Liver (tissue), 9 donors: ENCODE measurements around the gene KIF5A. TPM values are rescaled to one million over a fixed set of nuclear protein-coding genes. Genes with fewer than 3 reads are reported as not detected.

Experiments used
- DNase-seq: peaks from one replicate; pipeline ENCODE4 v3.0.0-alpha.2; 2017; ENCODE audit warnings: low spot score
- H3K27ac ChIP-seq, 2 donors: one replicate each; pipeline ENCODE4 v1.7.0; 2013; ENCODE audit warnings: inconsistent platforms in 2 of 2, low read length in 2 of 2, control low read depth in 1 of 2, low read depth in 1 of 2, mild to moderate bottlenecking in 1 of 2
- H3K27me3 ChIP-seq, 4 donors: one replicate each; pipeline versions ENCODE4 v1.6.1 to v1.7.0; 2013; ENCODE audit warnings: low read length in 3 of 4, inconsistent platforms in 1 of 4, mild to moderate bottlenecking in 1 of 4, moderate library complexity in 1 of 4; ENCODE audit not compliant: control insufficient read depth in 4 of 4, insufficient read depth in 4 of 4
- H3K36me3 ChIP-seq, 4 donors: one replicate each; pipeline versions ENCODE4 v1.6.1 to v1.7.0; 2013; ENCODE audit warnings: low read length in 3 of 4, mild to moderate bottlenecking in 3 of 4, low read depth in 1 of 4, moderate library complexity in 1 of 4; ENCODE audit not compliant: control insufficient read depth in 4 of 4, insufficient read depth in 3 of 4
- H3K4me1 ChIP-seq, 4 donors: one replicate each; pipeline versions ENCODE4 v1.6.1 to v1.7.0; 2013; ENCODE audit warnings: low read length in 3 of 4, mild to moderate bottlenecking in 3 of 4, moderate library complexity in 1 of 4; ENCODE audit not compliant: control insufficient read depth in 4 of 4, insufficient read depth in 4 of 4
- H3K4me3 ChIP-seq, 3 donors: one replicate each; pipeline versions ENCODE4 v1.6.1 to v1.7.0; 2013; ENCODE audit warnings: low read length in 3 of 3, control low read depth in 1 of 3, low read depth in 1 of 3, mild to moderate bottlenecking in 1 of 3
- H3K9ac ChIP-seq, 2 donors: one replicate each; pipeline ENCODE4 v1.7.0; 2013; ENCODE audit warnings: low read length in 2 of 2, mild to moderate bottlenecking in 2 of 2, moderate library complexity in 2 of 2, control low read depth in 1 of 2, low read depth in 1 of 2
- H3K9me3 ChIP-seq, 4 donors: one replicate each; pipeline versions ENCODE4 v1.6.1 to v1.7.0; 2013; ENCODE audit warnings: low read length in 3 of 4; ENCODE audit not compliant: control insufficient read depth in 4 of 4
- ATF3 ChIP-seq: IDR thresholded peaks from 2 replicates; pipeline ENCODE4 v1.6.1; 2016; ENCODE audit warnings: antibody characterized with exemption
- CTCF ChIP-seq: fragments of 150-350 bp; IDR thresholded peaks from 2 replicates; pipeline ENCODE4 v1.5.1; 2017; ENCODE audit warnings: improper control_type of control experiment, low read depth, low read length; ENCODE audit not compliant: missing input control
- FOXA1 ChIP-seq: IDR thresholded peaks from 2 replicates; pipeline ENCODE4 v1.6.1; 2016; ENCODE audit warnings: antibody characterized with exemption
- FOXA2 ChIP-seq: IDR thresholded peaks from 2 replicates; pipeline ENCODE4 v1.6.1; 2016; ENCODE audit warnings: antibody characterized with exemption
- GABPA ChIP-seq, 2 donors: IDR thresholded peaks in 1 of 2; conservative IDR thresholded peaks in 1 of 2; 2 replicates each; pipeline ENCODE4 v1.6.1; 2016; ENCODE audit warnings: antibody characterized with exemption in 2 of 2, mild to moderate bottlenecking in 1 of 2, moderate library complexity in 1 of 2
- HNF4G ChIP-seq: IDR thresholded peaks from 2 replicates; pipeline ENCODE4 v1.6.1; 2016; ENCODE audit warnings: antibody characterized with exemption
- JUND ChIP-seq, 2 donors: IDR thresholded peaks; 2 replicates each; pipeline ENCODE4 v1.6.1; 2016; ENCODE audit warnings: antibody characterized with exemption in 2 of 2
- NR2F2 ChIP-seq: IDR thresholded peaks from 2 replicates; pipeline ENCODE4 v1.6.1; 2016; ENCODE audit warnings: antibody characterized with exemption
- RAD21 ChIP-seq, 2 donors: IDR thresholded peaks; 2 replicates each; pipeline ENCODE4 v1.6.1; 2016; ENCODE audit warnings: antibody characterized with exemption in 2 of 2, mild to moderate bottlenecking in 2 of 2
- RXRA ChIP-seq, 2 donors: IDR thresholded peaks; 2 replicates each; pipeline ENCODE4 v1.6.1; 2017 to 2018; ENCODE audit warnings: antibody characterized with exemption in 2 of 2, mild to moderate bottlenecking in 1 of 2
- YY1 ChIP-seq: IDR thresholded peaks from 2 replicates; pipeline ENCODE4 v1.6.1; 2016; ENCODE audit warnings: antibody characterized with exemption, mild to moderate bottlenecking
- ZBTB33 ChIP-seq: IDR thresholded peaks from 2 replicates; pipeline ENCODE4 v1.6.1; 2016; ENCODE audit warnings: antibody characterized with exemption
- WGBS: extraction: QIAGEN DNeasy Blood & Tissue Kit; methylation state at CpG from one replicate; pipeline ENCODE4 v1.1.7; 2013; 5-methylcytosine and 5-hydroxymethylcytosine counted together
- polyA plus RNA-seq, 2 donors: library from polyadenylated mRNA; stranded (reverse) in 1 of 2; unstranded in 1 of 2; fragments of 200-250 nt in 1 of 2; fragments of >200 nt in 1 of 2; fragmentation: Nextera tagmentation in 1 of 2; extraction: Ambion mirVana in 1 of 2; gene quantifications; one replicate each; pipeline versions ENCODE4 v1.2.1 to v1.2.3, GENCODE V29; 2013 to 2015
- total RNA-seq, 2 donors: library from RNA; depleted of rRNA; stranded (reverse); fragments of >200 nt; gene quantifications; one replicate each; pipeline ENCODE4 v1.2.3, GENCODE V29; 2014
- TF ChIP-seq, protein P1 (sequence below): IDR thresholded peaks from 2 replicates; pipeline ENCODE4 v1.6.1; 2016; ENCODE audit warnings: antibody characterized with exemption, mild to moderate bottlenecking
- donor health status: healthy.
- donor health status: healthy.
- donor health status: healthy.
- donor health status: healthy.
- donor health status: healthy.

KIF5A gene
- total and polyA plus RNA-seq, 4 donors: 0.01 to 0.42 TPM; not detected in 2

- TF ChIP-seq, protein P1, sequence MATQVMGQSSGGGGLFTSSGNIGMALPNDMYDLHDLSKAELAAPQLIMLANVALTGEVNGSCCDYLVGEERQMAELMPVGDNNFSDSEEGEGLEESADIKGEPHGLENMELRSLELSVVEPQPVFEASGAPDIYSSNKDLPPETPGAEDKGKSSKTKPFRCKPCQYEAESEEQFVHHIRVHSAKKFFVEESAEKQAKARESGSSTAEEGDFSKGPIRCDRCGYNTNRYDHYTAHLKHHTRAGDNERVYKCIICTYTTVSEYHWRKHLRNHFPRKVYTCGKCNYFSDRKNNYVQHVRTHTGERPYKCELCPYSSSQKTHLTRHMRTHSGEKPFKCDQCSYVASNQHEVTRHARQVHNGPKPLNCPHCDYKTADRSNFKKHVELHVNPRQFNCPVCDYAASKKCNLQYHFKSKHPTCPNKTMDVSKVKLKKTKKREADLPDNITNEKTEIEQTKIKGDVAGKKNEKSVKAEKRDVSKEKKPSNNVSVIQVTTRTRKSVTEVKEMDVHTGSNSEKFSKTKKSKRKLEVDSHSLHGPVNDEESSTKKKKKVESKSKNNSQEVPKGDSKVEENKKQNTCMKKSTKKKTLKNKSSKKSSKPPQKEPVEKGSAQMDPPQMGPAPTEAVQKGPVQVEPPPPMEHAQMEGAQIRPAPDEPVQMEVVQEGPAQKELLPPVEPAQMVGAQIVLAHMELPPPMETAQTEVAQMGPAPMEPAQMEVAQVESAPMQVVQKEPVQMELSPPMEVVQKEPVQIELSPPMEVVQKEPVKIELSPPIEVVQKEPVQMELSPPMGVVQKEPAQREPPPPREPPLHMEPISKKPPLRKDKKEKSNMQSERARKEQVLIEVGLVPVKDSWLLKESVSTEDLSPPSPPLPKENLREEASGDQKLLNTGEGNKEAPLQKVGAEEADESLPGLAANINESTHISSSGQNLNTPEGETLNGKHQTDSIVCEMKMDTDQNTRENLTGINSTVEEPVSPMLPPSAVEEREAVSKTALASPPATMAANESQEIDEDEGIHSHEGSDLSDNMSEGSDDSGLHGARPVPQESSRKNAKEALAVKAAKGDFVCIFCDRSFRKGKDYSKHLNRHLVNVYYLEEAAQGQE: no peak
- no peak for TF ChIP-seq CTCF
- TF ChIP-seq GABPA (IDR thresholded peaks at IDR 0.05 in 1 of 2, conservative IDR thresholded peaks at IDR 0.05 in 1 of 2): no peak
- TF ChIP-seq RAD21 (IDR thresholded peaks at IDR 0.05): no peak
- no peak for TF ChIP-seq NR2F2
These were observed 56.6 kb downstream of the KIF5A start (continued) for GRCh38 chr12:57606399-57606798.

GRCh38 chr12:57606821-57607220 is 57.0 kb downstream of the KIF5A start:
- Histone ChIP-seq H3K27me3 (peaks cover 0 to 6% (median 3%) of the 10 kb centered on the region in 4 donors), H3K9me3 (no peaks in the 10 kb centered on the region), H3K9ac (no peak overlapping the region), H3K4me1 (peaks cover 0 to 12% (median 11%) of the 10 kb centered on the region in 4 donors), H3K4me3 (no peak overlapping the region), H3K27ac (no peak overlapping the region), H3K36me3 (peaks cover 0 to 8% (median 2%) of the 10 kb centered on the region in 4 donors)
- TF ChIP-seq ZBTB33 (no peak), FOXA2 (no peak), RAD21 (IDR thresholded peaks at IDR 0.05) (no peak), NR2F2 (no peak), JUND (IDR thresholded peaks at IDR 0.05) (no peak), HNF4G (no peak), YY1 (no peak), ATF3 (no peak), FOXA1 (no peak)
- 89% methylated on average over 11 of the region's 11 CpGs for WGBS
- no peak for DNase-seq

DNA sequence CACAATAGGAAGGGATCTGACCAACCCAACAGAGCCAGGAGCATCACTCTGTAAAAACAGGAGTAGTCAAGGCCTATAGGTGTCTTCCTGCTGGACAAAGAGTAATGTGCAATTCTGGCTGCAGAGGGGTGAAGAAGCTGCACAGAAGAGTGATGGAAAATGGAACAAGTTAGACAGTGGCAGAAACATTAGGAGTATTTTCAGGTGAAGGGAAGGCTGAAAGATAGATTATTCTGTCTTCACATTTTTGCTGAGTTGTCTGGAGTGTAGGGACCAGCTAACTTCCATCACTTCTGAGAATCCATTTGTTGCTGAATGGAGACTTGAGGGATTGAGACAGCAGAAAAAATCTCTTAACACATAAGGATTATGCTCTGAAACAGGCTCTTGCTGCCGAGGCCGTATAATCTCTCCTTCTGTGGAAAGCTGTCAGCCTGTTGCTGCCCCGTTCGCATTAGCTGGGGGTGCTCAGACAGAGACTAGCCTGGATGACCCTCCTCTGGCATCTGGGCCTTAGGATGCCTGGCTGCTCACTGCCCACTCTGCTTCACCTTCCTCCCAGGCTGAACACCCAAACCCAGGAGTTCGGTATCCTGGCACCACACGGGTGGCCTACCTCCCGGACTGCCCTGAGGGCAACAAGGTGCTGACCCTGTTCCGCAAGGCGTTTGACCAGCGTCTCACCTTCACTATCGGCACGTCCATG is 58.3 kb downstream of the KIF5A start:
- TF ChIP-seq, protein P1: no peak
- TF ChIP-seq ZBTB33: no peak
- TF ChIP-seq YY1: no peak
- TF ChIP-seq RXRA (IDR thresholded peaks at IDR 0.05): no peak
- TF ChIP-seq FOXA2: no peak
- no peak overlapping the region for H3K9ac ChIP-seq
- H3K4me3 ChIP-seq: no peak overlapping the region
- no peak for DNase-seq
- no peak overlapping the region for H3K27ac ChIP-seq
- peaks cover 0 to 8% (median 5%) of the 10 kb centered on the region in 4 donors for H3K27me3 ChIP-seq
- peaks cover 0 to 12% (median 11%) of the 10 kb centered on the region in 4 donors for H3K4me1 ChIP-seq
- WGBS: 84% methylated on average over 12 of the region's 12 CpGs
- H3K9me3 ChIP-seq: no peaks in the 10 kb centered on the region
- no peaks in the 10 kb centered on the region for H3K36me3 ChIP-seq
